Type B pancreatic cell (in vitro differentiated cells): ENCODE measurements around the gene SKIDA1. TPM values are rescaled to one million over a fixed set of nuclear protein-coding genes. Genes with fewer than 3 reads are reported as not detected.
A peak's percentile ranks its signal among the peaks of the same experiment; 100 is the strongest.

Source experiments
- DNase-seq: peaks from one replicate; pipeline ENCODE4 v3.0.0; 2021; ENCODE audit warnings: mixed read lengths; ENCODE audit not compliant: unreplicated experiment; ENCODE audit errors: extremely low spot score
- H3K27ac Mint-ChIP-seq: 2 replicates; pipeline ENCODE4 v1.8.0; 2021; ENCODE audit warnings: mild to moderate bottlenecking, mixed read lengths
- H3K27me3 Mint-ChIP-seq: 2 replicates; pipeline ENCODE4 v1.8.0; 2021; ENCODE audit warnings: mixed read lengths
- H3K36me3 Mint-ChIP-seq: 2 replicates; pipeline ENCODE4 v1.8.0; 2021; ENCODE audit warnings: mixed read lengths
- H3K4me1 Mint-ChIP-seq: one replicate; pipeline ENCODE4 v1.8.0; 2021; ENCODE audit warnings: mixed read lengths; ENCODE audit not compliant: unreplicated experiment
- H3K4me3 Mint-ChIP-seq: 2 replicates; pipeline ENCODE4 v1.8.0; 2021; ENCODE audit warnings: mild to moderate bottlenecking, mixed read lengths
- H3K9me3 Mint-ChIP-seq: 2 replicates; pipeline ENCODE4 v1.8.0; 2021; ENCODE audit warnings: mixed read lengths
- CTCF ChIP-seq: fragments of 200-600 bp; sonication (generic); conservative IDR thresholded peaks from 2 replicates; pipeline ENCODE4 v1.5.0; 2021; ENCODE audit warnings: antibody characterized with exemption, mild to moderate bottlenecking
- total RNA-seq: library from RNA; stranded (reverse); gene quantifications from 2 replicates; pipeline ENCODE4 v1.2.1, GENCODE V29; 2021; ENCODE audit warnings: low replicate concordance

SKIDA1 gene
- total RNA-seq, 1 donor from 2014 or later = 24.3 TPM

- peak overlapping the region; percentile 94 for H3K4me3 Mint-ChIP-seq
- H3K4me1 Mint-ChIP-seq = peaks cover 49% of the 10 kb centered on the region
- H3K36me3 Mint-ChIP-seq = peaks cover 12% of the 10 kb centered on the region
- TF ChIP-seq CTCF = no peak
- peak overlapping the region; percentile 94 for H3K27ac Mint-ChIP-seq
- H3K27me3 Mint-ChIP-seq = peaks cover 4% of the 10 kb centered on the region
- DNase-seq = no peak
- no peaks in the 10 kb centered on the region for H3K9me3 Mint-ChIP-seq
Measured at GRCh38 chr10:21519397-21519933, 6.0 kb downstream of the SKIDA1 start.

- Mint-ChIP-seq H3K27ac (peak overlapping the region; percentile 94), H3K9me3 (no peaks in the 10 kb centered on the region), H3K27me3 (peaks cover 4% of the 10 kb centered on the region), H3K4me1 (peaks cover 46% of the 10 kb centered on the region), H3K36me3 (peaks cover 13% of the 10 kb centered on the region), H3K4me3 (peak overlapping the region; percentile 94)
- no peak for TF ChIP-seq CTCF
- DNase-seq = no peak
Measured at GRCh38 chr10:21518641-21519396, 6.7 kb downstream of the SKIDA1 start.

DNA sequence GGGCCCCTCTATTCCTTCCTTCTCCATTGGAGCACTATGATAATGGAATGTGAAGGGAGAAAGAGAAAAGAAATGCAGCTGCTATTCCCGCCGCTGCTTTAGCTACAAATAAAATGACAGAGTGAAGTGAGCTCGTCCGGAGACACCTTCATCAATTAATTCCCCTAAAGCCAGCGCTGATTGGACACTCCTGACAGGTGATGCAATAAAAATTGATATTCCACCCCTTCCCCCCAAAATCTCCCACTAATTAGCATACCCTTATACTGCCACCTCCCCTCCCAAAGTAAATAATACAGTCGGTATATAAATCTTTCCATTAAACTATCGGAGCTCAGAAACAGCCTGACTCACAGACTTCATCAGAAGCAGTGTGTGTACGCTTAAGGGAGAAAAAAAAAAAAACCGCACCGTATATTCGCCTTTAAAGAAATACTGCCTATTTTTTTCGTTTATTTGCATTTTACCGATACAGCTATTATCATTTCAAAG, 7.3 kb downstream of the SKIDA1 start:
- H3K36me3 Mint-ChIP-seq = peaks cover 13% of the 10 kb centered on the region
- H3K4me1 Mint-ChIP-seq = peaks cover 41% of the 10 kb centered on the region
- H3K27ac Mint-ChIP-seq = peak overlapping the region; percentile 94
- peak overlapping the region; percentile 94 for H3K4me3 Mint-ChIP-seq
- no peaks in the 10 kb centered on the region for H3K9me3 Mint-ChIP-seq
- no peak for DNase-seq
- peaks cover 4% of the 10 kb centered on the region for H3K27me3 Mint-ChIP-seq
- no peak for TF ChIP-seq CTCF

DNA sequence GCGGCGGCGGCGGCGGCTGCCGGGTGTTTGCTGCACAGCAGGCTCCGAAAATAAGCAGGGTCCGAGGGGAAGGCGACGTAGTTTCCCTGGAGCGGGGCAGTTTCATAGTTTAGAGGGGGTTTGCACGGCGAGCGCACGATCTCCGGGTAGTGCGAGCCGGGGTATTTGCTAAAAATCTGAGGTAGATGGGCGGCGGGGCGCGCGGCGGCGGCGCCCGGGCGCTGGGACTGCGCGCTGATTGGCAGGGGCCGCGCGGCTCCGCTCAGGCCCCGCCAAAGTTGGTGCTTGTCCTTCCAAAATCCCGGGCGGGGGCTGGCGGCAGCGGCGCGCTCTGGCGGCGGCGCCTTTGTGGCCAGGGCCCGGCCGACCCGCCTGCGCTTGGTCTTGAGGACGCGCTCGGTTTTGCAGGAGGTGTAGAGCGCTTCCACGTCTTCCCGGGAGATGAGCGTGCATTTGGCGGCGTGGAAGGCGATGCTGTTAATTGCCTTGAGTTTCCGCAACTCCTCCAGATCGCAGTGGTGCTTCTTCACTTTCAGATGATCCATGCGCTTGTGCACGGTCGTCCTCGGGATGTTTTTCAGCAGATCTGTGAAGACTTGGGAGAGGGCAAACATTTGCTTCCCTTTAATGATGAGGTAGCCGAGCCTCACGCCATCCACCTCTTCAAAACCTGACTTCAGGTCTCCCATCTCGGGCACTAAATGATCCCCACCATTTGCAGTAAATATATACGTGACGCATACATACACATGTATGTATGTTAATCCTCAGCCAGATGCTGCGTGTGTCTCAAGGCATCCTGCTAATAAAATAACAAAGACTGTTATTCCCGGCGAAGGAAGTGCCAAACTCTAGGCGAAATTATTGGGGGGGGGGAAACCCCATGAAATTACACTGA, 8.1 kb downstream of the SKIDA1 start:
- TF ChIP-seq CTCF = no peak
- H3K4me1 Mint-ChIP-seq = peaks cover 43% of the 10 kb centered on the region

GRCh38 chr10:21516242-21517131, 9.0 kb downstream of the SKIDA1 start:
- Mint-ChIP-seq H3K4me1 (peaks cover 46% of the 10 kb centered on the region), H3K36me3 (peaks cover 13% of the 10 kb centered on the region), H3K27me3 (peaks cover 4% of the 10 kb centered on the region), H3K9me3 (no peaks in the 10 kb centered on the region), H3K4me3 (peak overlapping the region; percentile 94), H3K27ac (peak overlapping the region; percentile 93)
- peak; percentile 77 for DNase-seq
- TF ChIP-seq CTCF = no peak

More for the DNA sequence above, 8.1 kb downstream of the SKIDA1 start:
- DNase-seq = no peak
- peaks cover 4% of the 10 kb centered on the region for H3K27me3 Mint-ChIP-seq
- H3K9me3 Mint-ChIP-seq = no peaks in the 10 kb centered on the region
- peak overlapping the region; percentile 94 for H3K27ac Mint-ChIP-seq
- H3K36me3 Mint-ChIP-seq = peaks cover 13% of the 10 kb centered on the region
- H3K4me3 Mint-ChIP-seq = peak overlapping the region; percentile 94
